Stimulated activated CD8-positive, alpha-beta memory T cell treated with anti-CD3 and anti-CD28 coated beads, Interleukin-12 subunit alpha, Interleukin-12 subunit beta, amount 100 ng/mL, for 1 hour (primary cell): Measurements from ENCODE around the gene TMEM165.
"Not testable (repeated sequence)": the region's sequence is repeated elsewhere in the genome, so short reads cannot be mapped to it uniquely, and the experiment has no call there.

ENCODE experiments used
- DNase-seq: peaks from one replicate; pipeline ENCODE4 v3.0.0-alpha.2; 2020; ENCODE audit warnings: low read depth

Gene TMEM165

DNA sequence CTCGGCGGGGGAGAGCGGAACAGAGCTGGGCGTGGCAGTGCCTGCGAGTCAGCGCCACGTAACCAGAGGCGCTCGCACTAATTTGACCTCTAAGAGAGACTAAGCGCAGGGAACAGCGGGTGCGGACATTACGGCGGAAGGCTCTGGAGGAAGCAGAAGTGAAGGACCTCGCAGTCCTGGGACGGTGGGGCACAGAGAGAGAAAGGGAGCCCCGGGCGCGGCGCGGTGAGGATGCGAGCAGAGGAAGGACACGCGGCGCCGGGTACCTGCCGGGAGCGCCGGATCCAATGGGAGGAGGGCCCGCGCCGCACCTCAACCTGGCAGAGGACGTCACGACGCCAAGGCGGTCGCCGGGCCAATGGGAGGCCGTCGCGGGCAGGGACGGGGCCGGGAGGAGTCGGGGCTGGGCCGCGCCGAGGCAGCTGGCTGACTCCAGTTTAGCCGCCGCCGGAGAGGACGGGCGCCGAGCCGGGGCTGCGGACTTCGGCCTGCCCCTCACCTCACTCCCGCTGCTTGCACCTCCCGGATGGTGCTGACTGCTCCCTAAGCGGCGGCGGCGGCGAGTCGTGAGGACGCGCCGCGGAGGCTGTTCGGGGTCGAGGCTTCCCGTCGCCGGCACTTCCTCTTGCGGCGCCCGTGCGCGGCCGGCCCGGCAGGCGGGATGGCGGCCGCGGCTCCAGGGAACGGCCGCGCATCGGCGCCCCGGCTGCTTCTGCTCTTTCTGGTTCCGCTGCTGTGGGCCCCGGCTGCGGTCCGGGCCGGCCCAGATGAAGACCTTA, at the start of gene TMEM165:
Gene TMEM165 (plus strand): TSS at position 429 of the 779 bp plus-strand sequence. CDS start 233 bp downstream, at position 662.
- DNase-seq, result peak; percentile 77

DNA sequence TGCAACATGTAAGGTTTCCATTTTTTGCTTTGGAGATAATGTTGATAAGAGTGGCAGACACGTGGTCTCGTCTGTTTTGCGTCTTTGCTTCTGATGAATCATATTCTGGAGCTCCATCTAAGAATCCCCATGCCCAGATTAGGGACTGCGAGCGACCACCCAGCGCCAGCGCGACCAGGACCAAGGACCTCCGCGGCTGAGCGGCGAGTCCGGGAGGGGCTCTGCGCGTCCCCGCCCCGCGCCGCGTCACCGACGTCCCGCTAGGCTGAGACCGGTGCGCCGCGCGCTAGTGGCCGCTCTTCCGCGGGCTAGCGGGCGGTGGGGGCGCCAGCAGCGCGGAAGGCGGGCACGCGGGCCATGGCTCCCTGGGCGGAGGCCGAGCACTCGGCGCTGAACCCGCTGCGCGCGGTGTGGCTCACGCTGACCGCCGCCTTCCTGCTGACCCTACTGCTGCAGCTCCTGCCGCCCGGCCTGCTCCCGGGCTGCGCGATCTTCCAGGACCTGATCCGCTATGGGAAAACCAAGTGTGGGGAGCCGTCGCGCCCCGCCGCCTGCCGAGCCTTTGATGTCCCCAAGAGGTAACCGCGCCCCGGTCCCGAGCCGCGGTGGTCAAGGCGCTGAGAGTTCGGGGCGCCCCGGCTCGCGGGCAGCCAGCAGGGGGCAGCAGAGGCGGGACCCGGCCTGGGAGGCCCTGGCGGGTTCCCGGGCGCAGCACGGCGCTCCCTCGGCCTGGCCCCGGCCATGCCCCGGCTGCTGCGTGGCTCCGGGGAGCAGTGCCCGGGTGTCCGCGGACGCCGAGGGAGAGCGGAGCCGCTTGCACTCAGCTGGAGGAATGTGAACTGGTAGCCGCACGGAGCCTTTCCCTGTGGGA, 49.5 kb upstream of the TMEM165 start, which contains the start of gene SRD5A3:
Gene SRD5A3 (plus strand): TSS at position 263 of the 871 bp plus-strand sequence. CDS start 95 bp downstream, at position 358.
- DNase-seq, result peak; percentile 61

GRCh38 chr4:55346851-55347255, 48.9 kb upstream of the TMEM165 start:
- DNase-seq, result no peak

- no peak for DNase-seq
Measured at GRCh38 chr4:55347610-55348228, 48.0 kb upstream of the TMEM165 start.

DNA sequence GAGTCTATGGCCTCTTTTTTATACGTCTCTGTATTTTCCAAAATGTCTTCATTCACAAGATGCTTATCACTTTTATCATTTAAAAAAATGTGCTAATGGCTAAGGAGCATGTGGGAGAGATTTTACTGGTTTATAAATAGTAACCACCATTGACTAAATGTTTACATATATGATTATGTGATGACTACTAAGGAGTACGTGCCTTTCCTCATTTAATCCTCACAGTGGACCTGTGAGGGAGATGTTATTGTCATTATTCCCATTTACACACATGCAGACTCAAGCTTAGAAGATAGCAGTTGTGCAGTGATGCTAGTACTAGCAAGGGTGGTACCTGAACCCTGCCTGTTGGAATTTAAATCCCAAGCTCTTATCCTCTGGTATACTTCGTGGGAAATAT, 47.3 kb upstream of the TMEM165 start:
- no peak for DNase-seq

GRCh38 chr4:55350870-55351269, 44.9 kb upstream of the TMEM165 start:
- not testable (repeated sequence) for DNase-seq

GRCh38 chr4:55351824-55352223, 43.9 kb upstream of the TMEM165 start:
- DNase-seq, result no peak

GRCh38 chr4:55352726-55353125, 43.0 kb upstream of the TMEM165 start:
- DNase-seq, result no peak

DNA sequence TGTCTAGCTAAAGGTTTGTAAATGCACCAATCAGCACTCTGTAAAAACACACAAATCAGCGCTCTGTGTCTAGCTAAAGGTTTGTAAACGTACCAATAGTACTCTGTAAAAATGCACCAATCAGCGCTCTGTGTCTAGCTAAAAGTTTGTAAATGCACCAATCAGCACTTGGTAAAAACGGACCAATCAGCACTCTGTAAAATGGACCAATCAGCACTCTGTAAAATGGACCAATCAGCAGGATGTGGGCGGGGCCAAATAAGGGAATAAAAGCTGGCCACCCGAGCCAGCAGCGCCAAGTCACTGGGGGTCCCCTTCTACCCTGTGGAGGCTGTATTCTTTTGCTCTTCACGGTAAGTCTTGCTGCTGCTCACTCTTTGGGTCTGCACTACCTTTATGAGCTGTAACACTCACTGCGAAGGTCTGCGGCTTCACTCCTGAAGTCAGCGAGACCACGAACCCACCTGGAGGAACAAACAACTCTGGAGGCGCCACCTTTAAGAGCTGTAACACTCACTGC, 42.5 kb upstream of the TMEM165 start:
- not testable (repeated sequence) for DNase-seq

DNA sequence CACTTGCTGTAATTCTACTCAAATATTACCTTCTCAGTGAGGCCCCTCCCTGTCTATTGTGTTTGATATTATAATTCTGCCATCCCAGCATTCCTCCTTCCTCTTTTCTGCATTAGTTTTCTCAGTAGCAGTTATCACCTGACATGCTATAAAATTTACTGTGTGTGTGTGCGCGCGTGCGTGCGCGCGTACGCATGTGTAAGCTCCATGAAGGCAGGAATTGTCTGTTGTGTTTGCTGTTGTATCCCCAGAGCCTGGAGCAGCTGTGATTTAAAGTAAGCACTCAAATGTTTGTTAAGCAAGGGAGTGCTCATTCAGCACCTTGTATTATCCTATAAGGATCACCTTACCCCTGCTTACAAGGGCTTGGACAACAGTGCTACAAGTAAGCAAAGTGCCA, 41.1 kb upstream of the TMEM165 start:
- DNase-seq, result no peak

GRCh38 chr4:55355555-55355954, 40.2 kb upstream of the TMEM165 start:
- DNase-seq, result no peak

DNA sequence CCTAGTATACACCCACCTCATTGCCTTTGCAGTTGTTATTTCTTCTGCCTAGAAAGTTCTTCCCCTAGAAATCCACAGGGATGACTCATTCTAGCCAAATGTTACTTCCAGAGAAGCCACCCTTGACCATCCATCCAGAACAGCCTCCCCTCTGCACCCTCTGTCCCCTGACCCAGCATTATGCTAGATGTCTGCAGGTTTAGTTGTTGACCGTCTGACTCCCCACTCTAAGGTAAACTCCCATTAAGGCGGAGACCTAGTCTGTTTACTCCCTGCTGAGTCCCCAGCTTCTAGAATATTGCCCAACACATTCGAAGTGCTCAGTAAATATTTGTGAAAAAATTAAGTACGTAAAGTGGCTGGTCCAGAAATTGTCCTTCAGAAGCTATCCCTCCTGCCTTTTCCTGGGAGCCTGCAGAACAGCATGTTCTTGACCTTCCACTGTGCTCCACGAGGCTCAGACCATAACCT, 38.7 kb upstream of the TMEM165 start:
- no peak for DNase-seq

DNA sequence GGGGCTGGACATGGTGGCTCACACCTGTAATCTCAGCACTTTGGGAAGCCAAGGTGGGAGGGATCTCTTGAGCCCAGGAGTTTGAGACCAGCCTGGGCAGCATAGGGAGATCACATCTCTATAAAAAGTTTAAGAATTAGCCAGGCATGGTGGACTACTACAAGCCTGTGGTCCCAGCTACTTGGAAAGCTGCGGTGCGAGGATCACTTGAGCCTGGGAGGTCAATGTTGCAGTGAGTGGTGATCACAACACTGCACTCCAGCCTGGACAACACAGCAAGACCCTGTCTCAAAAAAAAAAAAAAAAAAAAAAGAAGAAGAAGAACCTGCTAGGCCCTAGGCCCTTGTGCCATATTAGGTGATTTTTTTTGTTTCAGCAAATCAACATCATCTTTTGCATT, 37.5 kb upstream of the TMEM165 start:
- no peak for DNase-seq

DNA sequence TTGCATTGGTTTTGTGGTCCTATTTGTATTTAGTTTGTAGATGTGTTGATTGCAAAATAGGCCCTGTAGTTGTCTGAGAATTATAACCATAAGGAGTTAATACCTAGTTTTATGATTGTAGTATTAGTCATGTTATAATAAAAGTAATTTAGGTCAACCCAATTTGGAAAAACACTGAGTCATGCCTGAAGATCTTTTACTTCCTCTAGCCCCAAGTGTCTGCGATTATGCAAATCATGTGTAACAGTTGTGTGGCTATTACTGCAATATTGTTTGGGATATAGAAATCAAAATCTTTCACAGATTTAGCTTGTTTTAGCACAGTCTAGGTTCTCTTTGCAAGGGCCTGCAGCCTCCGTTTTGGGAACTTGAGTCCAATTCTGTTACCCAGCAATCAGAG, 37.1 kb upstream of the TMEM165 start:
- DNase-seq, result no peak

GRCh38 chr4:55359397-55359916, 36.3 kb upstream of the TMEM165 start:
- DNase-seq, result no peak

GRCh38 chr4:55362938-55363337, 32.8 kb upstream of the TMEM165 start:
- DNase-seq, result not testable (repeated sequence)

GRCh38 chr4:55363691-55364351, 31.9 kb upstream of the TMEM165 start:
- no peak for DNase-seq

GRCh38 chr4:55364691-55365344, 30.9 kb upstream of the TMEM165 start:
- DNase-seq, result no peak

GRCh38 chr4:55365345-55365728, 30.4 kb upstream of the TMEM165 start:
- DNase-seq, result no peak

DNA sequence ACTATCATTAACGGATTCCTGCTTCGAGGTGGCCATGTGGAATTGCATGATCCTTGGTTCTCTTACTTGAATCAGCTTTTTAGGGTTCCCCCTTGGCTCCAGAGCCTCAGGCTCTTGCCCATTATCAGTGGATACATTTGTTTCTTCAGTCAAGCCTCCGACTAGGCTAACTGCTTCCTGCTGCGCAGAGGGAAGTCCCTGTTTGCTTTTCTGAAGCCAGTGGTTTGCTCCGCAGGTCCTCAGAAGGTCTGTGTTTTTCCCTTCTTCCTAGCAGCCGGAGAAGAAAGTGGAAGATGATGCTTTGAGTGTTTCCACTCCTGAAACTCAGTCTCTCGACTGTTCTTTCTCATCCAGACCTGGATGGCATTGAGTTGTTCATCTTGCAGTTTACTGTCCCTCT, 29.1 kb upstream of the TMEM165 start:
- DNase-seq, result no peak
